Astrocyte (in vitro differentiated cells and primary cell): ENCODE results near the gene CT55. TPM values are rescaled to one million over a fixed set of nuclear protein-coding genes. Genes with fewer than 3 reads are reported as not detected.
A peak's percentile ranks its signal among the peaks of the same experiment; 100 is the strongest.

Source experiments
- DNase-seq: peaks from one replicate; pipeline ENCODE4 v3.0.0-alpha.2; 2010; ENCODE audit warnings: low read depth
- FAIRE-seq: peaks from 2 replicates; lab custom pipeline; 2011; peaks lifted over from hg19 to GRCh38; lab: Jason Lieb, UNC
- H2AFZ ChIP-seq: 2 replicates; pipeline ENCODE4 v1.6.0; 2012; ENCODE audit warnings: low read depth, low read length, inconsistent platforms
- H3K27ac ChIP-seq: 2 replicates; pipeline ENCODE4 v1.5.1; 2011; ENCODE audit warnings: low read depth, low read length, inconsistent platforms
- H3K27me3 ChIP-seq: 2 replicates; pipeline ENCODE4 v1.6.0; 2011; ENCODE audit warnings: low read length, inconsistent platforms; ENCODE audit not compliant: insufficient read depth
- H3K36me3 ChIP-seq: 2 replicates; pipeline ENCODE4 v1.5.1; 2011; ENCODE audit warnings: low read length, inconsistent platforms; ENCODE audit not compliant: insufficient read depth
- H3K4me1 ChIP-seq: 2 replicates; pipeline ENCODE4 v1.5.1; 2011; ENCODE audit warnings: low read length, inconsistent platforms; ENCODE audit not compliant: insufficient read depth
- H3K4me2 ChIP-seq: 2 replicates; pipeline ENCODE4 v1.6.0; 2012; ENCODE audit warnings: low read length, inconsistent platforms
- H3K4me3 ChIP-seq: 2 replicates; pipeline ENCODE4 v1.5.1; 2011; ENCODE audit warnings: low read depth, mild to moderate bottlenecking, low read length, inconsistent platforms; ENCODE audit not compliant: insufficient read depth
- H3K79me2 ChIP-seq: 2 replicates; pipeline ENCODE4 v1.6.0; 2012; ENCODE audit warnings: mild to moderate bottlenecking, low read length, inconsistent platforms; ENCODE audit not compliant: insufficient read depth
- H3K9ac ChIP-seq: 2 replicates; pipeline ENCODE4 v1.6.0; 2012; ENCODE audit warnings: mild to moderate bottlenecking, low read length, inconsistent platforms
- H3K9me3 ChIP-seq: 2 replicates; pipeline ENCODE4 v1.5.1; 2012; ENCODE audit warnings: low read depth, mild to moderate bottlenecking, low read length, inconsistent platforms; ENCODE audit not compliant: insufficient read depth
- H4K20me1 ChIP-seq: 2 replicates; pipeline ENCODE4 v1.6.0; 2012; ENCODE audit warnings: low read length, inconsistent platforms; ENCODE audit not compliant: insufficient read depth
- H3K27ac Mint-ChIP-seq: one replicate; pipeline ENCODE4 v1.8.0; 2021; ENCODE audit warnings: mild to moderate bottlenecking, mixed read lengths; ENCODE audit not compliant: unreplicated experiment
- H3K27me3 Mint-ChIP-seq: one replicate; pipeline ENCODE4 v1.8.0; 2021; ENCODE audit warnings: low read depth, mixed read lengths; ENCODE audit not compliant: unreplicated experiment
- H3K36me3 Mint-ChIP-seq: one replicate; pipeline ENCODE4 v1.8.0; 2021; ENCODE audit warnings: low read depth, mixed read lengths; ENCODE audit not compliant: unreplicated experiment
- H3K4me1 Mint-ChIP-seq: one replicate; pipeline ENCODE4 v1.8.0; 2021; ENCODE audit warnings: low read depth, mixed read lengths; ENCODE audit not compliant: unreplicated experiment
- H3K4me3 Mint-ChIP-seq: one replicate; pipeline ENCODE4 v1.8.0; 2021; ENCODE audit warnings: mild to moderate bottlenecking, moderate library complexity, mixed read lengths; ENCODE audit not compliant: unreplicated experiment
- H3K9me3 Mint-ChIP-seq: one replicate; pipeline ENCODE4 v1.8.0; 2021; ENCODE audit warnings: mild to moderate bottlenecking, mixed read lengths; ENCODE audit not compliant: unreplicated experiment
- EZH2 ChIP-seq: IDR thresholded peaks from 2 replicates; pipeline ENCODE4 v1.6.1; 2012; ENCODE audit warnings: mild to moderate bottlenecking, low read length, inconsistent platforms; ENCODE audit not compliant: insufficient read depth
- total RNA-seq: library from RNA; stranded (reverse); gene quantifications from 2 replicates; pipeline ENCODE4 v1.2.1, GENCODE V29; 2021
- TF ChIP-seq, protein P1 (sequence below): IDR thresholded peaks from 2 replicates; pipeline ENCODE4 v1.5.1; 2011; ENCODE audit warnings: low read depth, mild to moderate bottlenecking, inconsistent platforms, low read length, moderate library complexity; ENCODE audit not compliant: insufficient read depth

The CT55 gene
- total RNA-seq, 1 donor from 2014 or later = not detected

GRCh38 chrX:135112743-135113142 is 58.5 kb downstream of the CT55 start:
- no peak overlapping the region for H2AFZ ChIP-seq
- DNase-seq (no peak), FAIRE-seq (no peak)
- no peaks in the 10 kb centered on the region for H3K27me3 ChIP-seq
- no peak overlapping the region for H3K4me3 ChIP-seq
- no peak overlapping the region for H3K27ac Mint-ChIP-seq
- no peaks in the 10 kb centered on the region for H3K4me1 Mint-ChIP-seq
- H3K4me2 ChIP-seq = no peak overlapping the region
- no peak overlapping the region for H3K4me3 Mint-ChIP-seq
- peaks cover 9% of the 10 kb centered on the region for H3K27me3 Mint-ChIP-seq
- H3K27ac ChIP-seq = no peak overlapping the region
- no peaks in the 10 kb centered on the region for H4K20me1 ChIP-seq
- H3K9ac ChIP-seq = no peak overlapping the region
- H3K36me3 ChIP-seq = no peaks in the 10 kb centered on the region
- no peaks in the 10 kb centered on the region for H3K9me3 Mint-ChIP-seq
- H3K79me2 ChIP-seq = no peaks in the 10 kb centered on the region
- no peak for TF ChIP-seq EZH2
- TF ChIP-seq, protein P1, sequence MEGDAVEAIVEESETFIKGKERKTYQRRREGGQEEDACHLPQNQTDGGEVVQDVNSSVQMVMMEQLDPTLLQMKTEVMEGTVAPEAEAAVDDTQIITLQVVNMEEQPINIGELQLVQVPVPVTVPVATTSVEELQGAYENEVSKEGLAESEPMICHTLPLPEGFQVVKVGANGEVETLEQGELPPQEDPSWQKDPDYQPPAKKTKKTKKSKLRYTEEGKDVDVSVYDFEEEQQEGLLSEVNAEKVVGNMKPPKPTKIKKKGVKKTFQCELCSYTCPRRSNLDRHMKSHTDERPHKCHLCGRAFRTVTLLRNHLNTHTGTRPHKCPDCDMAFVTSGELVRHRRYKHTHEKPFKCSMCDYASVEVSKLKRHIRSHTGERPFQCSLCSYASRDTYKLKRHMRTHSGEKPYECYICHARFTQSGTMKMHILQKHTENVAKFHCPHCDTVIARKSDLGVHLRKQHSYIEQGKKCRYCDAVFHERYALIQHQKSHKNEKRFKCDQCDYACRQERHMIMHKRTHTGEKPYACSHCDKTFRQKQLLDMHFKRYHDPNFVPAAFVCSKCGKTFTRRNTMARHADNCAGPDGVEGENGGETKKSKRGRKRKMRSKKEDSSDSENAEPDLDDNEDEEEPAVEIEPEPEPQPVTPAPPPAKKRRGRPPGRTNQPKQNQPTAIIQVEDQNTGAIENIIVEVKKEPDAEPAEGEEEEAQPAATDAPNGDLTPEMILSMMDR = no peak
- H3K9me3 ChIP-seq = no peaks in the 10 kb centered on the region
- H3K36me3 Mint-ChIP-seq = no peaks in the 10 kb centered on the region
- H3K4me1 ChIP-seq = no peaks in the 10 kb centered on the region

- H3K4me1 Mint-ChIP-seq = no peaks in the 10 kb centered on the region
- H3K27ac Mint-ChIP-seq = no peak overlapping the region
- no peaks in the 10 kb centered on the region for H4K20me1 ChIP-seq
- H3K27me3 ChIP-seq = no peaks in the 10 kb centered on the region
- no peak overlapping the region for H3K4me3 Mint-ChIP-seq
- no peak overlapping the region for H3K4me3 ChIP-seq
- DNase-seq (no peak), FAIRE-seq (peak; percentile 93)
- TF ChIP-seq, protein P1 = peak; percentile 54
- TF ChIP-seq EZH2 = no peak
- H3K27me3 Mint-ChIP-seq = peaks cover 9% of the 10 kb centered on the region
- no peaks in the 10 kb centered on the region for H3K9me3 Mint-ChIP-seq
- no peaks in the 10 kb centered on the region for H3K9me3 ChIP-seq
- H3K9ac ChIP-seq = no peak overlapping the region
- H3K4me2 ChIP-seq = no peak overlapping the region
- no peaks in the 10 kb centered on the region for H3K36me3 ChIP-seq
- no peak overlapping the region for H3K27ac ChIP-seq
- no peaks in the 10 kb centered on the region for H3K79me2 ChIP-seq
- no peaks in the 10 kb centered on the region for H3K36me3 Mint-ChIP-seq
- H2AFZ ChIP-seq = no peak overlapping the region
- H3K4me1 ChIP-seq = no peaks in the 10 kb centered on the region
Observed at GRCh38 chrX:135112096-135112729, 59.0 kb downstream of the CT55 start.

DNA sequence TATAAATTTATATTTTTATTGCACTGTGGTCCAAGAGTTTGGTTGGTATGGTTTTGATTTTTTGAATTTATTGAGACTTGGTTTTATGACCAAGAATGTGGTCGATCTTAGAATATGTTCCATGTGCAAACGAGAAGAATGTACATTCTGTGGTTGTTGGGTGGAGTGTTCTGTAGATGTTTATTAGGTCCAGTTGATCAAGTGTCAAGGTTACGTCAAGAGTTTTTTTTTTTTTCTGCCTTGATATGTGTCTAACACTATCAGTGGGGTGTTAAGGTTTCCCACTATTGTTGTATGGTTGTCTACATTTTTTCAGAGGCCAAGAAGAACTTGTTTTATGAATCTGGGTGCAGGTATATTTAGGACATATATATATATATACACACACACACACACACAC is 61.6 kb downstream of the CT55 start:
- Histone ChIP-seq H3K4me1 (no peaks in the 10 kb centered on the region), H2AFZ (no peak overlapping the region), H3K27me3 (no peaks in the 10 kb centered on the region), H3K4me2 (no peak overlapping the region), H3K79me2 (no peaks in the 10 kb centered on the region), H4K20me1 (no peaks in the 10 kb centered on the region), H3K36me3 (no peaks in the 10 kb centered on the region), H3K9me3 (no peaks in the 10 kb centered on the region), H3K27ac (no peak overlapping the region), H3K9ac (no peak overlapping the region), H3K4me3 (no peak overlapping the region)
- DNase-seq (no peak), FAIRE-seq (no peak)
- no peaks in the 10 kb centered on the region for H3K9me3 Mint-ChIP-seq
- H3K36me3 Mint-ChIP-seq = no peaks in the 10 kb centered on the region
- TF ChIP-seq, protein P1 = no peak
- no peak for TF ChIP-seq EZH2
- H3K27ac Mint-ChIP-seq = no peak overlapping the region
- peaks cover 14% of the 10 kb centered on the region for H3K27me3 Mint-ChIP-seq
- no peak overlapping the region for H3K4me3 Mint-ChIP-seq
- no peaks in the 10 kb centered on the region for H3K4me1 Mint-ChIP-seq
